Activated T-cell treated with anti-CD3 and anti-CD28 coated beads for 1 hour (primary cell): ENCODE data around the gene MICAL2.

Experiments used
- DNase-seq: peaks from one replicate; pipeline ENCODE4 v3.0.0-alpha.2; 2020; ENCODE audit warnings: low read depth

MICAL2 gene

DNA sequence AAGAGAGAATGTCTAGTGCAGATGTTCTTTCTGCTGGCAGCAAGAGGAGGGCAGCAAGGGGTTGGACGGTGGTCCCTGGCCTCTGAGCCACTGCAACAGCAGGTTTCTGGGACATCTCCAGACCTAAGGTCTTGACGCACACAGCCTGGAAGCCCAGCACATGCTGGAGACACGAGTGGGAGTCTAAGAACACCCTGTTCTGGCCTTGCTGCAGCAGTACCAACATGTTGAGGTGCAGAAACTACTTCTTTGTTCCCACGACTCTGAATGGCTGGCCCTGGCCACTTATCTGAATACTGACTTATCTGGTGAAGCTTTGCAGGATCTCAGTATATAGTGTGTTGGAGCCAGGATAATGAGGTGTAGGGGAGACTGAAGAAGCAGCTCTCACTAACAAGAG is 6.8 kb downstream of the MICAL2 start:
- DNase-seq, result no peak

DNA sequence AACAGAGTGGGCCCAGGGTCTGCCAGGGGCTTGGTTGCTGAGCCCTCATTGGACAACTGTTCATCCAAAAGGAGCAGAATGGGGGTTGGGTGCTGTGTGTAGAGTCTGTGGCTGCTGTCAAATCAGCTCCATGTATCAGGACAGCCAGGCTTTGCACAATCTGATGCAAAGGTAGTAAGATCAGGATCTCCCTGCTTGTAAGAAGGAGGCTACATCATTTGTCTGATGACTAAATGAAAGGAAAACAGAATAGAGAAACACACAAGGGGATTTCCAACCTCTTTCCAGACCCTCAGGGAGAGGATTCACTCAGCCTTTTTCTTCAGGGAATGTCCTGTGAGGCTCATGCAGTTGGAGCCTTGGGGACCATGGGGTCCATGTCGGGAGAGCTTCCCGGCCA is 7.2 kb downstream of the MICAL2 start:
- no peak for DNase-seq

DNA sequence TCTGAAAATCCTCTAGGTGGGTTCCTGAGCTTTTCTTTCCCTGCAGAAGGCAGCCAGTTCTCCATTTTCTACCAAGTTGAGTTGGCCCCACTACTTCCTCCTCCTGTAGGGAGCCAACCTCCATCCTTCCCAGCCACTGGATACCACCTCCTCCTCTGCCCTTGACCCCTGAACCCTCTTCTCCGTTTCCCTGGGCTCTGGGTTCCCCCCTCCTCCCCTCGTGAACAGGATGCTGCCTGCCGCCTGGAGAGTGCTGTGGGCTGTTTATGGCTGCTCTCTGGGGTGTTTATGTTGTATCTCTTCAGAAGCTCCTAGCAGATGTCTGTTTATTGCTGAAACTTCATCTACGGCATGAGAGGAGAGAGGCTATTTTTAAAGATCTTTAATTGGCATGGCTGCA is 8.6 kb downstream of the MICAL2 start:
- no peak for DNase-seq

DNA sequence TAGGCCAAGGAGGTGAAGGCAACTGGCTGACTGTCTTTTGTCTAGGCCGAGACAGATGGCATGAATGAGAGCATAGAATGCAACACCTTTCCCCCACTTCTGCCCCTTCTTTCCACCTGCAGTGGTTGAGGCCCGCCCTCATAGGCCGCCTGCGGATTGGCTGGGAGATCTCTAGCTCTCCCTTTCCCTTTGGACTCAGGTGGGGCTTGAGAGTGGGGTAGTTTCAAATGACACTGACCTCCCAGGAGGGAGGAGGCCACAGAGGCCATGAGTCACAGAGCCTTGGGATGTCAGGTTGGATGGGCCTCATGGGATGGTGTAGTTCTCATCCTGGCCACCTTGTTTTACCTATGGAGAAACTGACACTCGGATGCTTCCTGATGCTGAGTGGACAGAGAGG is 9.1 kb downstream of the MICAL2 start:
- no peak for DNase-seq

DNA sequence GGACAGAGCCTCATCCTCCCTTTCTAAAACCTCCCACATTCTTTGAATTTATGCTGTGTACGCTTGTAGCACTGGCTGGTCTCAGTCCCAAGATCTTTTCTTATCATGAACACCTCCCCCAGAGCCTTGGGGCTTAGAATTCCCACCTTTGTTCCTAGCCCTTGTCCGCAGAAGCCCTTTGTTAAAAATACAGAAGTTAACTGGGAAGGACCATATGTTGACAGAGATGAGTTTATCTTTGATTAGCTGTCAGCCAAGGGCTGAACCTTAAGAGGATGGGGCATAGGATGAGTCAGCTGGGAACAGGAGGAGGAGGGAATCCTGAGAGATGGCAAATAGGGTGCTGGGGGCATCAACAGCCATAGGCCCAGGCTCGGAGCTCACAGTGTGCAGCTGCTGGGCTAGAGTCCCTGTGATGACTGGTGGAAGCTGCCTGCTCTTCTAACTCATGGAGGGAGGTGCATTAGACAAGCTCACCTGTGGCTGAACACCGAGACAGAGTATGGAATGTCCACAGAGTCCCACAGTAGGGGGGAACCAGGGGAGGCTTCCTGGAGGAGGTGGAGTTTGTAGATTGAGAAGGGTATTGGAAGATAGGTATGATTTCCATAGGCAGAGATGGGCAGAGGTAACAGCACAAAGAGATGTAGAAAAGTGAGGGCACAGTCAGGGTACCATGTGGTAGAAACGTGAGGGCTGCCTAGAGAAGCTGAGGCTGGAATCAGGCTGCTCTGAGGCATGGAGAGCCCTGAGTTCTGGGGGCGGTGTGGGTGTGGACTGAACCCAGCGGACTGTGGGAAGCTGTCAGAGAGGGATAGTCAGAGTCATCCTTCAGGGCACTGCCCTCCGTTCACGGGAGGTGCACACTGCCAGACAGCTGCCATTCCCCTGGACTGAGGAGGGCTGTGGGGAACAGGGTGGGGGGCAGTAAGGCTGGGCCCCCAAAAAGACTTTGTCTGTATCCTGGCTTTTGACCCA is 9.9 kb downstream of the MICAL2 start:
- no peak for DNase-seq

DNA sequence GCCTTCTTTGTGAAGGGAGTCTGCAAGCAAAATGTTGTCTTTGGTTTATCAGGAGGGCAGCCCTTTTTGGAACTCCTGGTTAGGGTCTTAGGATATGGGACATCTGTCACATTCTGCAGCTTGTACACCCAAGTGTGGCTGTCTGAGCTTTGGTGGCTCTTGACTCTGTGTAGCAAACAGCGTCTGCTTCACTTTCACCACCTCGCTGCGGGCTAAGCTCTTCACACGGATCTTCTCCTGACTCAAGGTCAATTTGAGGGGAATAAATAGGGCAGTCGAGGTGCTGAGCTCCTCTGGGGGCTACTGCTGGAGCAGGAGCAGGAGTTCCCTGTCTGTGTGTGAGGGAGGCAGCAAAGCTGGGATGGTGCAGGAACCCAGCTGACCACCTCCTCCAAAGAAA is 10.6 kb downstream of the MICAL2 start:
- DNase-seq, result no peak

DNA sequence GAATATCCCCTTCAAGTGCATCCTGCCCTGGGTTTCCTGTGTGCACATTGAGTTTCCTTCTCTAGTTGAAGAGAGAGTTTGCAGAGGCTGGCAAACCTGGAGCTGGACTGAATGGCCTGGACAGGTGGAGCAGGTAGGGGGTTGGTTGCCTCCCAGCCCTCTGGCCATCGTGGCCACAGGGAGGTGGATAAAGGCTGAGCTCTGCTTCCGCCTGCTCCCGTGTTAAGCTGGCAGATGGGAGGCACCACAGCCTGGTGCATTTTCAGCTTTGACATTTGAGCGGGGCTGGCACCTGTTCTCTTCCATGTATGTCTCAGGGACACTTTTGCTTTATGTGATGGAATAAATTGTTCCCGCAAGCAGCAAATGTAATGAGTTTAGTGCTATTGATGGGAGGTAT is 11.1 kb downstream of the MICAL2 start:
- DNase-seq, result no peak

DNA sequence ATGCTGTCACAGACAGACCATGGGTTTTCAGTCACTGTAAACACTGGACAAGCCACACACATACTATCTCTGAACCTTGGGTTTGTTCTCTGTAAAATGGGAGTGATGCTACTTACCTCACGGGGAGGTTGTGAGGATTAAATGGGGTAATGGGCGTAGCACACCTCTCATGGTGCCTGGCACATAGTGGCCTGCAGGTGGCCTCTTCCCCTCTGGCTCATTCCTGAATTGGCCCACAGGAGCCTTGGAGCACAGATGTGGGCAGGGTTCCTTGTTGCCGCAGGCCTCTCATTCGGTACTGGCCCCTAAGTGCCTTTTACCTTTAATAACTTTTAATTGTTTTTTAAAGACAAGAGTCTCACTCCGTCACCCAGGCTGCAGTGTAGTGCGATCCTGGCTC is 11.7 kb downstream of the MICAL2 start:
- DNase-seq, result no peak

DNA sequence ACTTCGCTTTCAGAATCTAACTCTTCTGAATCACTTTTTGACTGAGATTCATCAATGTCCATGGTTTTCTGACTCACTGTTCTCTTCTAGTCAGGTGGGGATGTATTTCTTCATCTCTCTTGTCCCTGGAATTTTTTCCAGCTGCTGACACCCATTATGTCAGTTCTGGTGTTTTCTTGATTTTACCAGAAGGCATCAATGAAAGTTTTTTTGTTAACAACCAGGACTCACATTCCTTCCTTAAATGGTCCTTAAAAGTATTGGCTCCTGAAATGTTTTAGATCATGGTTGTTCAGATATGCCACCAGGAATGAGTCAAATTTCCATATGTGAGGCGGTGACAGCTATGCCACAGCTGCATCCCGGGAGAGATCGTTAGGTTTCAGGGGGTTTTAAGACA is 12.9 kb downstream of the MICAL2 start:
- no peak for DNase-seq

DNA sequence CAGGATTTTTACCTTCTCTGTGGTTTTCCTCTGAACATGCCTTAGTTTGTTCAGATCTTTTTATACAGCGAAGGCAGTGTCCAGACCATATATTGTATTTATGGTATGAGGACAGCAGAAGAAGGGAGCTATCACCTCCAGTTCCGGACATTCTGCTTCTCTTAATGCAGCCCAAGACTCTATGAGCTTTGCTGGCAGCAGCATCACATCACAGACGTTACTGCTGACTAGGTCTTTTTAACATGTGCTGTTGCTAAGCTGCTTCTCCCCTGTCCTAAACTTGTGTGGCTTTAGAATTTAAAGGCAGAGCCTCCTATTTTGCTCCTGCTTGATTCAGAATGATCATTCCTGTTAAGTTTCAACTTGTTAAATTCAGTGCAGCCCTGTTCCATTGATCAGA is 13.4 kb downstream of the MICAL2 start:
- DNase-seq, result no peak

DNA sequence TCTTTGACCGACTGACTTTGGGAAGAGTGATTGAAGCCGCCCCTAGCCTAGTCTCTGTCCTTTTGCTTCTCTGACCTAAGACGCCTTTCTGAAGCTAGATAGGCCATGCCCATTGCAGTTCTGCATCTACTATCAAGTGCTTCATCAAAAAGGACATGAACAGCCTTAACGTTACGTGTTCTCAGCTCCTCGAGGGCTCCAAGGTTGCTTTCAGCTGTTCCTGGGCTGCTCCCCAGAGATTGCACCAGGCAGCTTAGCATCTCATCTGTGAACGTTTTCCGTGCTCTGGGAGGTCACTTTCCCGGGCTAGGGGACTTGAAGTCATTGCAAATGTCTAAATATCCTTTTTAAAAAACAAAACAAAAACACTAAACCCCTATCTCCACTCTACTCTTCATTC is 13.9 kb downstream of the MICAL2 start:
- DNase-seq, result no peak

DNA sequence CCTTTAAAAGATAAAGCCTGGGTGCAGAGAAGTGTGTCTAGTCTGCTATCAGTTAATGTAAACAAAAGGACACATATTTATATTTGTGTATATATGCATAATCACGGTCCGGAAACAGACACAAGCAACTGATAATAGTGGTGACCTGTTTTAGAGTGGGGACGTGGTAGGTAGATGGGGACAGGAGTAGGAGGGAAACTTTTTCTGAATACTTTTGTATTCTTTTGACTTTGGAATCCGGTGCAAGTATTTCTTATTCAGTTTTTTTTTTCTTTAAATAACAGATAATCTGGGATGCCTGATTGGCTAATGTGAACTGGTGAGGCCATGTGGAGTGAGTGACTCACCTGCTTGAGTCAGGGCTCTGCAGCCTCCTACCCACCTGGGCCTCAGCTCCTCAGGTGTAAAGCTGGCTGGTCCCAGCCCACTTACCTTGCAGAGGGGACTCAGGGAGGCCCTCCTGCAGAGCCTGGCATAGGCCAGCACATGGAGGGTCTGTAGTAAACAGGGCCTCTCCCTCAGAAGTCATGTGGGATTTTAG is 15.3 kb downstream of the MICAL2 start:
- no peak for DNase-seq

DNA sequence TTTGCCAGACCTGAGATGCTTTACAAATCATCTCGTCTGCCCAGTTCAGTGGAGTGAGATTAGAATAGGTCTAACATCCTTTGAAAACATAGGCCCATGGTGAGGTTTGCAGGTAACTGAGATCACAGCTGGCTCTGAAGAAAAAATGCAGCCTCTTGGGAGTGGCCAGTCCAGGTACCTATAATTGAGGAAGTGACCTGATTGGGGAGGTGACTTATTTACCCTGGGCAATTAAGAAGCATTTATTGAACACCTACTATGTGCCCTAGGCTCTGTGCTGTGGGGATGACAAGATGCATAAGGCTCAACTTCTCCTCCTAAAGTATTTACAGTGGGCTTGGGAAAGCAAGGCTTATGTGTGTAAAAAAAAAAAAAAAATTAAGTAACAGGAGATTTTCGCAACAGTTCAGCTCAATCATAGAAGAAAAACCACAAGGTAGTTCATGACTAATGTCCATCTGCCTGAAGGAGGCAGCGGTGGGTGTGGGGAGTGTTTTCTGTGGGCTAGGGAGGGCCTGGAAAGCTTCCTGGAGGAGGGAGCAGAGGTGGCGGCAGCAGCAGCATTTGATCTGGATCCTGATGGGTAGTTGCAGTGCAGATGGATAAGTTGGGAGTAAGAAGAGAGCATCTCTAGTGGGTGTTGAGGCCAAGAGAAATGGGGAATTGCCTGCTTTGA is 16.1 kb downstream of the MICAL2 start:
- DNase-seq, result no peak

DNA sequence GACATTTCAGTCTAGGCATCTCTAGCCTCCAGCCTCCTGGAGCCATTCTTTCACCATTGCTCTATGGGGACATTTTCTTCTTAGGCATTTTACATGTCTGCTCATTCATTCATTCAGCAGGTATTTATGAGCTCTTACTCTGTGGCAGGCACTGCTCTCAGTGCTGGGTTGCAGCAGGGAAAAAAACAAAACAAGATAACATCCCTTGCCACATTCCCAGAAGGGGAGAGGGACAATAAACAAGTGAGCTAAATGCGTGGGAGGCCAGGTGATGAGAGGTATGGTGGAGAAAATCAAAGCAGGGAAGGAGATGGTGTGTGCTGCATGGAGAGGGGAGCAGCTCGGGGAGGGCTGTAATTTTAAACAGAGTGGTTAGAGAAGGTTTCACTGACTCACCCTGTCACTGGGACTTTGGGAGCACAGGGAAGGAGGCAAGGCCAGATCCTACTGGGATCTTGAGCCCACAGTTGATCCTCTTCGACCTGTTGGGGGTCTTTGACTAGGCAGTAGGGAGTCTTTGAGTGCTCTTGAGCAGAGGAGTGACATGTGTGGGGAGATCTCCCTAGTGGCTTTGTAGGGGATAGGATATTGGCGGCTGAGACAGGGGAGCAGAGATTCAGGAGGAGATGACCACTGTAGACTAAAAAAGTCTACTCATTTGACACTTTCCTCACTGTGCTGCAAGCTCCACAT is 17.0 kb downstream of the MICAL2 start:
- DNase-seq, result no peak

DNA sequence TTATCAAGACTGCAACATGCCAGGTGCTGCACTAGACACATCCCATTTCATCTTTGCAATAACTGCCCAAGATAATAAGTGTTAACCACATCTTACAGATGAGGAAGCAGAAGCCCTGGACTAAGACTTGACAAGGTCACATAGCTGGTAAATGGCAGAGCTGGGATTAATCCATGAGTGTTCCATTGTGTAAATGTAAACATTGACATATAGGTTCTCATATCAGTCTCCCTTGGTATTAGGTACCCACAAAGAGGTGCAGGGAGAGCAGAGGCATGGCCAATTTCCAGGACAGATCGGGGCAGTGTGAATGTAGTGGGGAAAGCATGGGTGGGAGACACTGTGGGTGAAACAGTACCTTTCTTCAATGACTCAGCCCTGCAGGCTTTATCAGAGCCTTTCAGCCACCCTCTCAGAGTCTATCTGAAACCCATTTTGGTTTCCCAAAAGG is 17.9 kb downstream of the MICAL2 start:
- DNase-seq, result no peak

DNA sequence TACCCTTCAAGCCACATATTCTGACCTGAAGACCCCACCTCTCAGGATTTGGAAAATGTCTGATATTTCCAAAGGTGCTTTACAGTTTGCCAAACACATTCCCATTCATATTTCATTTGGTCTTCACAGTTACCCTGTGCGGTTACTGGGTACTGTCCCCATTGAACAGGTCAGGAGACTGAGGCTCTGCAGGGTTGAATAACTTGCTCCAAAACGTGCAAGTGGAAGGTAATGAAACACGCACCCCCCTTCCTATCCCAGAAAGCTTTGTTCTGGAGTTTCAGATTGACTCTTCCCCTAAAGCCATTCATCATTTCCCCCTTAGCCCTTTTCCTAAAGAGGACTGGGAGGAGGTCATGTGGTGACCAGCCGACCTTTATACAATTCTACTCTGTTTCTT is 18.8 kb downstream of the MICAL2 start:
- no peak for DNase-seq

DNA sequence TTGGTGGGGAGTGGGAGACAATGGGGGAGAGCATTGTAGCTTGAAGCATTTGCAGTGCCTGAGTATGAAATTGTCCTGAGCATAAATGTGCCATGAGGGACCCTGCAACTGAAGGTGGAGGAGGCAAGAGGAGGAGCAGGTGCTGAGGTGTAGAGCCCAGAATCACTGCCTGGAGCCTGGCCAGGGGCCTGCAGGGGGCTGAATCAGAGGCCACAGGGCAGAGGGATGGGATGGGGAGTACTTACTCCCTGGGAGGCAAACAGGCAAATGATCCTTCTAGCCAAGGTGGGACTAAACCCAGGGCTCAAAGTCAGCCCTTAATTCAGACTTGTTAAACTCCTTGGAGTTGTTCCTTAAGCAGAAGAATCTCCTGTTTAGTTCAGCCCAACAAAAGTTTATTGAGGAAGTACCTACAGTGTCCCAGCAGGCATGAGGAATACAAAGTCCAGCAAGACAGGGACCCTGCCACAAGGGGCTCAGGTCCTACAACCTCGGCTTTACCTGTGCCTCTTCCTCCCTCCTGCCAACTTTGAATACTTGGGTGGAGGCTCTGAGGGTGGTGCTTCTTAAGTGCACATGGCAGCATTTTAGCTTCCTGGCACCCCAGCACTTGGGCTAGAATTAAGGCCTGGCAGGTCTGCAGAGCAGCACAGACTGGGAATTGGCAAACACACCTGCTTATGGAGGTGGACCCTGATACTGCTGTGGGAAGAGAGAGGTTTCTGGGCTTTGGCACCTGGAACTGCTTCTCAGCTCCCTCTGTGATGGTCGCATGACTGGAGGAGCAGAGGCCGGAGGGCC is 20.0 kb downstream of the MICAL2 start:
- no peak for DNase-seq

DNA sequence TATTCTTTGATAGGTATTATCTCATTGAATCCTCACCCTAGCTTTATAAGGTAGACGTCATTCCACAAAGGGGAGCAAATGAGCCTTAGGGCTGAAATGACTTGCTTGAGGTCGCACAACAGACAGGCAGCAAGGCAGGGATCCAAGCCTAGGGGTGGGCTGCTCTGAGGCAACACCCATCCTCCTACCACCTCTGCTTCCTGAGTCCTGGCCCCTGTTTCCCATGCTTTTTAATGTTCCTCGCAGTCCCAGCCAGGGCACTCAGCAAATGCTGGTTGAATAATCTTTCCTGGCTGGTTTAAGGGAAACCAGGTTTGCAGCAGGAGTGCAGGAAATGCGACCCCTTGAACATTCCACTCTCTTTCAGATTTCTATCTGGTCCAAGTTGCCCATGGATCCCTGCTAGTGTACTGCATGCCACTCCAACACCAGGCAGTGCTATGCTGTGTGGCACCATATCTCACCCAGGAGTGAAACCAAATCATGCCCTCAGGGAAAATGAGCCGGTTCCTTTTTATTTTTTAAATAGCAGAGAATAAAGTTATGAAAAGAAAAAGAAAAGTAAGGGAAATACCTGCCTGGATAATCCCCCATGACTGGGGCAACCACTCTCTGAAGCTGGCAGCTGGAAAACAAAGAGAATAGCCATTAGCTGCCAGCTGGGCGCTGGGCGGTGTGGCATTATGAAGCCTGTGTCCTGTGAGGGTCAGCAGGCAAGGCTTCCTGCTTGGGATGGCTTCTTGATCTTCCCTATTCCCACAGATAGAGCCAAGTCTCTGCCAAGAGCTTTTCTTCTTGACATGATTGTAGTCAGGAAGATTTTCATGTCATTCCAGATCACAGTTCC is 21.8 kb downstream of the MICAL2 start:
- no peak for DNase-seq

DNA sequence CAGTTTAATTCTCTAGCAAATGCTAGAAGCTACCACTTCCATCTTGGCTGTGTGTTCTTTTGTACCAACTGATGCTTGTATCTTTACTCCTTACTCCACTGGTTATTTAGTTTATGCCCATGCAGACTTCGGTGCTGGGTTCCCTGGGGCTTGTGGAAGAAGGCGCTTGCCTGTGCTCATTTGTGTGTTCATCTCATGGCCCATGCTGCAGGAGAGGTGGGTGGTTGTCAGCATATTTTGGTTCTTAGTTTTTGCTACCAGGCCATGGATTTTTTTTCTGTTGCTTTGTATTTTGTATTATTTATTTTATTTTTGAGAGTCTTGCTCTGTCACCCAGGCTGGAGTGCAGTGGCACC is 22.4 kb downstream of the MICAL2 start:
- DNase-seq, result no peak

DNA sequence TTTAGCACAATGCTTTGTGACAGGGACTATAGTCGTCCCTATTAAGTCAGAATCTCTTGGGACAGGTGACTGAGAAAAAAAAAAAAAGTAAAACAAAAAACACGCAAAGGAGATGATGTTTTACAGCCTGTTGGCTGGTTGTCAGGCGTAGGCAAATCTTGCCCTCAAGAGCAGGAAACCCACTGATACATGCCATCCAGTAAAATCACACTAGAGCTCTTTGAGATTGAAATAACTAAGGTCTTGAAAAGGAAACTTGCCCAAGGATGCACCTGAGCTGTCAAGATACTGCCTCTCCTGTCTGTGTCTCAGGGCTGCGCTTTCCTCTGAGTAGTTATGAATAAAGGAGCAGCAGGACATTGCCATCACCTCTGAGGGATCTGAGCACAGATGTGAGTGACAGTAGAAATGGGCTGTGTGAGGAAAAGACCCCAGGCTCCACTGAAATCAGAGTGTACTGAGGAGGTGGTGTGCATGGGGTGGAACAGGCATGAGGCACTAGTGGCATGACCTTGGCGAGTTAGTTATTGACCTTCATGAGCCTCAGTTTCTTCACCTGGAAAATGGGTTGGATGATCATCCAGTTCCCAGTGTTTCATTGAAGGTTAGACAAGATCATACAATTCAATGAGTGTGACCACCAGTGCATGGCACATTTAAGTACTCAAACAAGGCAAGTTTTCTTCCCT is 23.3 kb downstream of the MICAL2 start:
- DNase-seq, result no peak
